ENCODE data around the gene FDPS.
"Not testable (repeated sequence)": the region's sequence is repeated elsewhere in the genome, so short reads cannot be mapped to it uniquely, and the experiment has no call there.

FDPS gene

GRCh38 chr1:155286544-155286943 is 22.1 kb upstream of the FDPS start:
- no peak for DNase-seq

- DNase-seq = no peak
Observed at GRCh38 chr1:155287987-155288543, 20.6 kb upstream of the FDPS start.

- not testable (repeated sequence) for DNase-seq
Observed at GRCh38 chr1:155291006-155291405, 17.7 kb upstream of the FDPS start.

- no peak for DNase-seq
Observed at GRCh38 chr1:155293086-155293749, 15.4 kb upstream of the FDPS start.

GRCh38 chr1:155294520-155295182 is 14.0 kb upstream of the FDPS start:
- DNase-seq = no peak

- no peak for DNase-seq
Observed at GRCh38 chr1:155295183-155295941, 13.3 kb upstream of the FDPS start.

GRCh38 chr1:155295942-155296267 is 12.8 kb upstream of the FDPS start:
- no peak for DNase-seq

- no peak for DNase-seq
Observed at GRCh38 chr1:155296661-155297060, 12.0 kb upstream of the FDPS start.

- no peak for DNase-seq
Observed at GRCh38 chr1:155297384-155297783, 11.3 kb upstream of the FDPS start.

GRCh38 chr1:155300024-155300423 is 8.6 kb upstream of the FDPS start:
- no peak for DNase-seq

- no peak for DNase-seq
Observed at GRCh38 chr1:155300553-155301329, 7.9 kb upstream of the FDPS start.

- DNase-seq = no peak
Observed at GRCh38 chr1:155301342-155301841, 7.3 kb upstream of the FDPS start, which contains the start of gene PKLR. PKLR (minus strand) TSS chr1:155301438; CDS start chr1:155301395, 43 bp downstream.

- DNase-seq = no peak
Observed at GRCh38 chr1:155304558-155305063, 4.1 kb upstream of the FDPS start.

GRCh38 chr1:155305881-155306391 is 2.7 kb upstream of the FDPS start:
- DNase-seq = no peak

- DNase-seq = peak; percentile 39
Observed at GRCh38 chr1:155307247-155307740, 1.4 kb upstream of the FDPS start.

- no peak for DNase-seq
Observed at GRCh38 chr1:155309423-155310021, 856 bp downstream of the FDPS start.

- DNase-seq = no peak
Observed at GRCh38 chr1:155313261-155313660, 4.6 kb downstream of the FDPS start.

GRCh38 chr1:155316922-155317321 is 8.3 kb downstream of the FDPS start:
- DNase-seq = no peak

GRCh38 chr1:155318082-155318481 is 9.4 kb downstream of the FDPS start:
- DNase-seq = no peak

GRCh38 chr1:155319536-155319935 is 10.9 kb downstream of the FDPS start:
- DNase-seq = no peak

- DNase-seq = no peak
Observed at GRCh38 chr1:155320252-155320651, 11.6 kb downstream of the FDPS start.
